ENCODE results near the gene SPDEF.

Gene SPDEF

DNA sequence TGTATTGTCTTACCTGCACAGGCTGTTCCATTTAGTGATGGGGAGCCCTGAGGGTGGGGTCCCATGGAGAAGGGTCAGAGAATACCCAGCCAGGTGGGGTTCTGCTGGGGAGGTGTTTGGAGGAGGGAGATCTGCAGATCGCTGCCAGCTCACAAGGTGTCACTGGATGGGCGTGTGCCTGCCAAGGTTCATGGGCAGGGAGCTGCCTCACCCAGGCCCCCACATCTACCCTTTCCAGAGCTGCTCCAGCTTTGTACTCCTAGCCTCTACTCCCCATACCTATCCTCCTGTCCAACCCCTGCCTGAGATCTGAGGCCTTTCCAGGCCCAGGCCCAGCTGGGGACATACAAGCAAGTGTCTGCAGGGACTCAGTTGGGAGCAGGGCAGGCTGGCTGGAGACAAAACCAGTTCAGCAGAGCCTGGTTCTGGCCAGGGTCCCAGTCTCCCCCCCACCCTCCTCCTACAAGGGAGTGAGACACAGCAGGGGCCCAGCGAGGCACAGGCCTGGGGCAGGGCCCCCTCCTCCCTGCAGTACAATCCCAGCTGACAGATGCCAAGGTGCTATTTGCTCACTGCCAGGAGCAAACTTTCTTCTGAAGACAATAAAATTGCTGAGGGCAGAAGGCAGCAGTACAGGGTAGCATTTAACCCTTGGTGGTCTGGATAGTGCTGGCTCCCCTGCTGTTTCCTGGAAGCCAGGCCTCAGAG lies 19.7 kb downstream of the SPDEF start:
- TF ChIP-seq EP300 (IDR thresholded peaks at IDR 0.05; ENCODE audit: borderline replicate concordance) (peak; percentile 69; the same call in 1 of the 2 replicates), CREB1 (IDR thresholded peaks at IDR 0.05; ENCODE audit: low read depth) (no peak), NFIC (IDR thresholded peaks at IDR 0.05) (peak; percentile 95), REST (IDR thresholded peaks at IDR 0.05; ENCODE audit: low read depth) (no peak), TCF12 (IDR thresholded peaks at IDR 0.05; ENCODE audit: low read depth) (peak; percentile 89), EGR1 (IDR thresholded peaks at IDR 0.05) (no peak), ZBTB7A (IDR thresholded peaks at IDR 0.05; ENCODE audit: low read depth) (no peak), TEAD4 (IDR thresholded peaks at IDR 0.05) (peak; percentile 56), RAD21 (IDR thresholded peaks at IDR 0.05; ENCODE audit: low read depth) (peak; percentile 26), YY1 (IDR thresholded peaks at IDR 0.05; ENCODE audit: low read depth) (no peak), CEBPB (IDR thresholded peaks at IDR 0.05) (0 out of 2 replicates have a peak, but pooled peaks have one; percentile 1)
- TF ChIP-seq, protein P1, sequence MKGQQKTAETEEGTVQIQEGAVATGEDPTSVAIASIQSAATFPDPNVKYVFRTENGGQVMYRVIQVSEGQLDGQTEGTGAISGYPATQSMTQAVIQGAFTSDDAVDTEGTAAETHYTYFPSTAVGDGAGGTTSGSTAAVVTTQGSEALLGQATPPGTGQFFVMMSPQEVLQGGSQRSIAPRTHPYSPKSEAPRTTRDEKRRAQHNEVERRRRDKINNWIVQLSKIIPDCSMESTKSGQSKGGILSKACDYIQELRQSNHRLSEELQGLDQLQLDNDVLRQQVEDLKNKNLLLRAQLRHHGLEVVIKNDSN (IDR thresholded peaks at IDR 0.05) = peak; percentile 18; the same call in 1 of the 2 replicates
- TF ChIP-seq, protein P2, sequence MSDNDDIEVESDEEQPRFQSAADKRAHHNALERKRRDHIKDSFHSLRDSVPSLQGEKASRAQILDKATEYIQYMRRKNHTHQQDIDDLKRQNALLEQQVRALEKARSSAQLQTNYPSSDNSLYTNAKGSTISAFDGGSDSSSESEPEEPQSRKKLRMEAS (IDR thresholded peaks at IDR 0.05) = no peak; the same call in none of the 2 replicates

DNA sequence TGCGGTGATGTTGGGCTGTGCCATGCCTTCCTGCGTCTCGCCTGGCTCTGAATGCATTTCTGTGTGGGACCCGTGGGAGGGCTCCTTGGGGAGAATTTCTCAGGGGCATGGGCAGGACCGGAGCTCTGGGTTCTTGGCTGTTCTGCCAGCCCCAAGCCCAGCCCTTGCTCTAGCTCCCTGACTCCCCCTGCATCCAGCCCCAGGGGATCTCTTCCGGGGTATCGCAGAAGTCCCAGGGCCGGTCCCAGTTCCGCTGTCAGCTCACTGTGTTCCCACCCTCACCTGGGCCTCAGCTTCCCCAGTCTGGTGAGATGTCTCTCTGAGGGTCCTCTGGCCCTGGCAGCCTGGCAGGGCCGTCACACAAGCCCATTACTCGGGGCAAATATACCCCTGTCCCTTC lies 20.5 kb downstream of the SPDEF start:
- no peak for TF ChIP-seq TAF1 (IDR thresholded peaks at IDR 0.05; ENCODE audit: low read depth)
- no peak for TF ChIP-seq ZBTB7A (IDR thresholded peaks at IDR 0.05; ENCODE audit: low read depth)
- no peak for TF ChIP-seq FOXM1 (IDR thresholded peaks at IDR 0.05; ENCODE audit: borderline replicate concordance, low read depth)
- TF ChIP-seq REST (IDR thresholded peaks at IDR 0.05; ENCODE audit: low read depth) = no peak
- TF ChIP-seq, protein P2 (IDR thresholded peaks at IDR 0.05) = no peak
- TF ChIP-seq, protein P1 (IDR thresholded peaks at IDR 0.05) = no peak
- TF ChIP-seq EP300 (IDR thresholded peaks at IDR 0.05; ENCODE audit: borderline replicate concordance) = no peak
- no peak for TF ChIP-seq CREB1 (IDR thresholded peaks at IDR 0.05; ENCODE audit: low read depth)
- TF ChIP-seq TEAD4 (IDR thresholded peaks at IDR 0.05) = no peak
- no peak for TF ChIP-seq EGR1 (IDR thresholded peaks at IDR 0.05)
- no peak for TF ChIP-seq CEBPB (IDR thresholded peaks at IDR 0.05)

DNA sequence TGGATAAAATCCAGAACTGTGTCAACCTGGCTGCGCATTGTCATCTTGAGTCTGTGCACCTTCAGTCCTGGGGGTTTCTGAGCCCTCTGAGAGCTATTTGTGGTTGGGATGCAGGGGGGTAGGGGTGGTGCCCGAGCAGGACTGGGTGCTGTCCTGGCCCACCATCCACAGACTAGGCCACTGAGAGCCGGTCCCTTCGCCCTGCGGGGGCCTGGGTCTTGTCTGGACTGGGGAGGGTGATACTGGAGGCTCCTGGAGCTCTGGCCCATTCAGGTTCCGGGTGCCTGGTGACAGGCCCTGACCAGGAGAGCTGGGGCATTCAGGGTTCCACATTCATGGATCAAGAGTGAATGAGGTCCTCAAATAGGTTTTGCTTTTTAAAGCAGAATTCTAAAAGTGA lies 20.9 kb downstream of the SPDEF start:
- TF ChIP-seq, protein P2 (IDR thresholded peaks at IDR 0.05) = no peak
- TF ChIP-seq TEAD4 (IDR thresholded peaks at IDR 0.05) (no peak), NFIC (IDR thresholded peaks at IDR 0.05) (no peak), EP300 (IDR thresholded peaks at IDR 0.05; ENCODE audit: borderline replicate concordance) (no peak), TCF12 (IDR thresholded peaks at IDR 0.05; ENCODE audit: low read depth) (no peak), CEBPB (IDR thresholded peaks at IDR 0.05) (no peak), TAF1 (IDR thresholded peaks at IDR 0.05; ENCODE audit: low read depth) (no peak), RAD21 (IDR thresholded peaks at IDR 0.05; ENCODE audit: low read depth) (no peak), ZBTB7A (IDR thresholded peaks at IDR 0.05; ENCODE audit: low read depth) (no peak), CREB1 (IDR thresholded peaks at IDR 0.05; ENCODE audit: low read depth) (no peak), EGR1 (IDR thresholded peaks at IDR 0.05) (no peak), REST (IDR thresholded peaks at IDR 0.05; ENCODE audit: low read depth) (no peak), YY1 (IDR thresholded peaks at IDR 0.05; ENCODE audit: low read depth) (no peak), FOXM1 (IDR thresholded peaks at IDR 0.05; ENCODE audit: borderline replicate concordance, low read depth) (no peak)
- TF ChIP-seq, protein P1 (IDR thresholded peaks at IDR 0.05) = no peak
